ENCODE measurements around the gene KCNJ12.

- TF ChIP-seq YY1 (IDR thresholded peaks at IDR 0.05; ENCODE audit: low read depth) (no peak), NFIC (IDR thresholded peaks at IDR 0.05) (no peak), TAF1 (IDR thresholded peaks at IDR 0.05; ENCODE audit: low read depth) (no peak), REST (IDR thresholded peaks at IDR 0.05; ENCODE audit: low read depth) (no peak), MAX (IDR thresholded peaks at IDR 0.05) (no peak), EP300 (IDR thresholded peaks at IDR 0.05; ENCODE audit: borderline replicate concordance) (no peak), RAD21 (IDR thresholded peaks at IDR 0.05; ENCODE audit: low read depth) (no peak), EGR1 (IDR thresholded peaks at IDR 0.05) (no peak), CREB1 (IDR thresholded peaks at IDR 0.05; ENCODE audit: low read depth) (no peak), CEBPB (IDR thresholded peaks at IDR 0.05) (no peak), ZBTB7A (IDR thresholded peaks at IDR 0.05; ENCODE audit: low read depth) (no peak), TEAD4 (IDR thresholded peaks at IDR 0.05) (no peak), TCF12 (IDR thresholded peaks at IDR 0.05; ENCODE audit: low read depth) (no peak)
Observed at GRCh38 chr17:21374441-21375161, 1.6 kb upstream of the KCNJ12 start.

All from Ishikawa (cell line).